Prostate gland (tissue), 2 donors: ENCODE results near the gene ACY1.

Experiments
- CTCF ChIP-seq, 4 experiments: fragments of 200-600 bp in 2 of 4; fragments of 450-650 bp in 2 of 4; sonication (generic) in 2 of 4; IDR thresholded peaks; 1 replicate in 3 of 4; 2 replicates in 1 of 4; pipeline ENCODE4 v1.5.1; 2016 to 2019; ENCODE audit warnings: antibody characterized with exemption in 4 of 4, mild to moderate bottlenecking in 2 of 4, moderate library complexity in 2 of 4
- POLR2AphosphoS5 ChIP-seq: sonication (generic); formaldehyde crosslinking; IDR thresholded peaks from one replicate; pipeline ENCODE4 v1.6.1; 2017; ENCODE audit warnings: antibody characterized with exemption

- TF ChIP-seq CTCF (IDR thresholded peaks at IDR 0.05) (no peak), POLR2AphosphoS5 (no peak)
Observed at GRCh38 chr3:52034212-52034611, 50.9 kb downstream of the ACY1 start.
